Measurements from ENCODE around the gene ISCA1. TPM values are rescaled to one million over a fixed set of nuclear protein-coding genes. Genes with fewer than 3 reads are reported as not detected.

The ISCA1 gene
- total RNA-seq, 1 experiment from 2014 or later: 12.5 TPM

DNA sequence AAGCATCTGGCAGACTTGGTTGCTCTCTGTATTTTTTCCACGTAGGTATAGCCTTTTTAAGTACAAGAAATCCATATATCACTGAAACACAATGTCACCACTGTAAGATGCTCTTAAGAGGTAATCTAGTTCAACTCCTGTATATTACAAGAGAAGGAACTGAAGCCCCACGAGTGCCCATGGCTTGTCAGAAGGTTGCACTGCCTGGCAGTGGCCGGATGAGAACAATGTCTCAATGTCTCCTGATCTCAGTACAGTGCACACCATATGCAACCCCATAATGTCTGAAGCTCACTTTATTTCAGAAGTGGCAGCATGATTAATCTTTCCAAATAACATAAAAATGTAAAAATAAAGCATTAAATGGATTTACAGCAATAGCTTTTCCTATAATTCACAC, 44.2 kb upstream of the ISCA1 start:
- no peaks in the 10 kb centered on the region for H3K4me1 Mint-ChIP-seq (ENCODE audit: low read depth, unreplicated experiment)
- no peak overlapping the region for H3K27ac Mint-ChIP-seq (ENCODE audit: unreplicated experiment)
- CTCF ChIA-PET: interaction anchor here (1.6 kb wide), 1 partner anchor 13 kb away, joined by 5 read pairs; no protein-coding TSS in a partner anchor
- no peaks in the 10 kb centered on the region for H3K27me3 Mint-ChIP-seq (ENCODE audit: unreplicated experiment)
- H3K36me3 Mint-ChIP-seq (ENCODE audit: insufficient read depth, unreplicated experiment): peaks cover 11% of the 10 kb centered on the region
- BruUV-seq (replicated peaks): no TSS peak
- no peaks in the 10 kb centered on the region for H3K9me3 Mint-ChIP-seq (ENCODE audit: low read depth, unreplicated experiment)
- TF ChIP-seq, protein P1, sequence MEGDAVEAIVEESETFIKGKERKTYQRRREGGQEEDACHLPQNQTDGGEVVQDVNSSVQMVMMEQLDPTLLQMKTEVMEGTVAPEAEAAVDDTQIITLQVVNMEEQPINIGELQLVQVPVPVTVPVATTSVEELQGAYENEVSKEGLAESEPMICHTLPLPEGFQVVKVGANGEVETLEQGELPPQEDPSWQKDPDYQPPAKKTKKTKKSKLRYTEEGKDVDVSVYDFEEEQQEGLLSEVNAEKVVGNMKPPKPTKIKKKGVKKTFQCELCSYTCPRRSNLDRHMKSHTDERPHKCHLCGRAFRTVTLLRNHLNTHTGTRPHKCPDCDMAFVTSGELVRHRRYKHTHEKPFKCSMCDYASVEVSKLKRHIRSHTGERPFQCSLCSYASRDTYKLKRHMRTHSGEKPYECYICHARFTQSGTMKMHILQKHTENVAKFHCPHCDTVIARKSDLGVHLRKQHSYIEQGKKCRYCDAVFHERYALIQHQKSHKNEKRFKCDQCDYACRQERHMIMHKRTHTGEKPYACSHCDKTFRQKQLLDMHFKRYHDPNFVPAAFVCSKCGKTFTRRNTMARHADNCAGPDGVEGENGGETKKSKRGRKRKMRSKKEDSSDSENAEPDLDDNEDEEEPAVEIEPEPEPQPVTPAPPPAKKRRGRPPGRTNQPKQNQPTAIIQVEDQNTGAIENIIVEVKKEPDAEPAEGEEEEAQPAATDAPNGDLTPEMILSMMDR (IDR thresholded peaks at IDR 0.05; ENCODE audit: unreplicated experiment): no peak
- DNase-seq: no peak
- no peak overlapping the region for H3K4me3 Mint-ChIP-seq (ENCODE audit: low read depth, unreplicated experiment)
- intact Hi-C loops (cut with micrococcal nuclease; ENCODE audit: unreplicated experiment): no loop called here

DNA sequence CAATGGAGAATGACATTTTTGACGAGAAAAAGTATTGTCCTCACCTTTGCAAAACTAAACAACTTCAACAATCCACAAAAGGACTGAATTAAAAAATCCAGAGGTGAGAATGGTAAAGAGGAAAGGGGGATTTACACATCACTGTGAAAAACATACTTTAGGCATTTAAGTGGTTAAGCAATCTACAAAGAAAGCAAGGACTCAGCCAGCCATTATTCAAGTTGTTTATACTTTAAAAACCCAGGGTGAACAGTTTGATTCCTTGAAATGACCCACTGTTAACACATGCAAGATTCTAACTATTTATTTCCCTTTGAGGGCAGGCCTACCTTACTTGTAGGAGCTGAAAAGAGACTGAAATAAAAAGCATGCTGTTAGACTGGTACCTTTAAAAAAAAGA, 42.6 kb upstream of the ISCA1 start:
- TF ChIP-seq, protein P1 (IDR thresholded peaks at IDR 0.05; ENCODE audit: unreplicated experiment): no peak
- Mint-ChIP-seq H3K4me1 (ENCODE audit: low read depth, unreplicated experiment) (no peaks in the 10 kb centered on the region), H3K27ac (ENCODE audit: unreplicated experiment) (no peak overlapping the region), H3K4me3 (ENCODE audit: low read depth, unreplicated experiment) (no peak overlapping the region), H3K36me3 (ENCODE audit: insufficient read depth, unreplicated experiment) (peaks cover 23% of the 10 kb centered on the region), H3K27me3 (ENCODE audit: unreplicated experiment) (no peaks in the 10 kb centered on the region), H3K9me3 (ENCODE audit: low read depth, unreplicated experiment) (no peaks in the 10 kb centered on the region)
- DNase-seq: no peak
- BruUV-seq (replicated peaks): no TSS peak
- intact Hi-C loops (cut with micrococcal nuclease; ENCODE audit: unreplicated experiment): no loop called here
- CTCF ChIA-PET: interaction anchor here (1.6 kb wide), 1 partner anchor 11 kb away, joined by 5 read pairs; no protein-coding TSS in a partner anchor

DNA sequence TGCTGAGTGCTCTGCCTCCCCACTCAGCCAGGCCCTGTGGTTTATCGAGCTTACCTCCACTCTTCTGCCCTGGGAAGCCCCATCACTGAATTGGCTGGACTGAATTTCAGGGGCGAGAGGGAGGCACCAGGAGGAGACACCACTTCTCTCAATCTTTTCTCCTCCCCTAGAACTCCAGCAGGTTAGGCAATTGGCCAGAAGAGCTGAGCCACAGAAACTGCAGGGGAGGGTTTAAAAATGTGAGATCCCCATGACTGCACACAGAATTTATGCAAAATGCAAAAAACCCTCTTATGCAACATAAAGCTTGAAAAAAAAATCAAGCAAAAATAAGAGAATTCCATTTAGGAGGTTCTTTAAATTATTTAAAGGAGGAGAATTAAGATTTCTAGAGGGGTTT, 42.0 kb upstream of the ISCA1 start:
- no TSS peak for BruUV-seq (replicated peaks)
- DNase-seq: no peak
- CTCF ChIA-PET: no interaction called here
- Mint-ChIP-seq H3K36me3 (ENCODE audit: insufficient read depth, unreplicated experiment) (peaks cover 20% of the 10 kb centered on the region), H3K4me3 (ENCODE audit: low read depth, unreplicated experiment) (no peak overlapping the region), H3K9me3 (ENCODE audit: low read depth, unreplicated experiment) (no peaks in the 10 kb centered on the region), H3K27me3 (ENCODE audit: unreplicated experiment) (no peaks in the 10 kb centered on the region), H3K27ac (ENCODE audit: unreplicated experiment) (no peak overlapping the region), H3K4me1 (ENCODE audit: low read depth, unreplicated experiment) (no peaks in the 10 kb centered on the region)
- TF ChIP-seq, protein P1 (IDR thresholded peaks at IDR 0.05; ENCODE audit: unreplicated experiment): no peak
- intact Hi-C loops (cut with micrococcal nuclease; ENCODE audit: unreplicated experiment): no loop called here

DNA sequence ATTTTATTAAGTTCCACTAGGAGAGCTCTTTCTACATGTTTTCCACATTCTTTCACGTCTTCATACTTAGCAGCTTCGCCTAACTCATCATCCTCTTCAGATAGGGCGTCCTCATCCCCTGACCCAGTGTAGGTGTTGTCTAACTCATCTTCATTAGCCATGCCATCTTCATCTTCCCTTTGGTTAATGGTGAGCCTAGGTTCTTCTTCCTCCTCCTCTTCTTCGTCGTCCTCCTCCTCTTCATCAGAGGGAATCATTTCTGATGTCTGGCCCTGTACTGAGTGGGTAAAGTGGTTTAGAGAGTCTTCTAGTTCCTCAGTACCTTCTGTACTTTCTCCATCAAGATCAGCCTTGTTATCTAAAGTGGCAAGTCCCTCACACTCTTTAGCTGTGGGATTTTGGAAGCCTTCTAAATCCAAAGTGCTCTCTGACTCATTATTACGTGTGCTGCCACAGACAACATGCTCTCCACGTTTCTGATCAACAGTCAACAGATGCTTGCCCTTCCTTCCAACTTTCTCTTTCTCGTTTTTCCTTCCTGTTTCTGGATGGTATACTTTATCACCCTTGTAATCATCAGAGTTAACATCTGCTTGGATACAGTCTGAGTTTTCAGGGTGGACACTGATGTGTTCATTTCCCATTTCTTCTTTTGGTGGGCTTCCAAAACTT, 40.8 kb upstream of the ISCA1 start:
- CTCF ChIA-PET: no interaction called here
- DNase-seq: no peak
- H3K4me1 Mint-ChIP-seq (ENCODE audit: low read depth, unreplicated experiment): no peaks in the 10 kb centered on the region
- intact Hi-C loops (cut with micrococcal nuclease; ENCODE audit: unreplicated experiment): no loop called here
- TSS peak; percentile 35 for BruUV-seq (replicated peaks)
- peaks cover 20% of the 10 kb centered on the region for H3K36me3 Mint-ChIP-seq (ENCODE audit: insufficient read depth, unreplicated experiment)
- H3K27me3 Mint-ChIP-seq (ENCODE audit: unreplicated experiment): no peaks in the 10 kb centered on the region
- H3K4me3 Mint-ChIP-seq (ENCODE audit: low read depth, unreplicated experiment): no peak overlapping the region
- no peaks in the 10 kb centered on the region for H3K9me3 Mint-ChIP-seq (ENCODE audit: low read depth, unreplicated experiment)
- no peak overlapping the region for H3K27ac Mint-ChIP-seq (ENCODE audit: unreplicated experiment)
- TF ChIP-seq, protein P1 (IDR thresholded peaks at IDR 0.05; ENCODE audit: unreplicated experiment): no peak

Measured in Calu3 (cell line).